Mesodermal cell (in vitro differentiated cells): ENCODE data around the gene MARCHF2.
A peak's percentile ranks its signal among the peaks of the same experiment; 100 is the strongest.
"Not testable (repeated sequence)": the region's sequence is repeated elsewhere in the genome, so short reads cannot be mapped to it uniquely, and the experiment has no call there.

Experiments
- H3K27ac ChIP-seq: 2 replicates; pipeline ENCODE4 v1.7.0; 2013; ENCODE audit warnings: mild to moderate bottlenecking, low read depth, low read length, moderate library complexity; ENCODE audit not compliant: severe bottlenecking
- H3K36me3 ChIP-seq: 2 replicates; pipeline ENCODE4 v1.7.1; 2013; ENCODE audit warnings: mild to moderate bottlenecking, low read length, moderate library complexity; ENCODE audit not compliant: control insufficient read depth, insufficient read depth
- H3K4me1 ChIP-seq: one replicate; pipeline ENCODE4 v1.7.1; 2013; ENCODE audit warnings: mild to moderate bottlenecking, low read length; ENCODE audit not compliant: insufficient read depth, control insufficient read depth, poor library complexity, severe bottlenecking
- H3K4me3 ChIP-seq: 2 replicates; pipeline ENCODE4 v1.7.0; 2013; ENCODE audit warnings: low read length, control low read depth, mild to moderate bottlenecking; ENCODE audit not compliant: insufficient read depth, poor library complexity, severe bottlenecking; ENCODE audit errors: extremely low read depth
- H3K9me3 ChIP-seq: 2 replicates; pipeline ENCODE4 v1.7.1; 2013; ENCODE audit warnings: mild to moderate bottlenecking, low read length, moderate library complexity; ENCODE audit not compliant: control insufficient read depth
- WGBS, 2 experiments: methylation state at CpG; one replicate each; pipeline ENCODE4 v1.1.5; 2013; ENCODE audit warnings: missing lambda C conversion rate in 2 of 2; ENCODE audit not compliant: insufficient coverage in 2 of 2; 5-methylcytosine and 5-hydroxymethylcytosine counted together

The MARCHF2 gene

GRCh38 chr19:8397271-8397670 lies 15.8 kb upstream of the MARCHF2 start:
- H3K27ac ChIP-seq, result no peak overlapping the region
- 83 to 92% methylated on average over 2 to 7 of the region's 7 CpGs for WGBS, 2 experiments
- no peaks in the 10 kb centered on the region for H3K9me3 ChIP-seq
- H3K36me3 ChIP-seq, result peaks cover 38% of the 10 kb centered on the region
- peaks cover 22% of the 10 kb centered on the region for H3K4me1 ChIP-seq
- no peak overlapping the region for H3K4me3 ChIP-seq

- no peaks in the 10 kb centered on the region for H3K9me3 ChIP-seq
- H3K27ac ChIP-seq, result no peak overlapping the region
- WGBS, 2 experiments, result 96 to 99% methylated on average over 8 to 9 of the region's 10 CpGs
- peaks cover 22% of the 10 kb centered on the region for H3K4me1 ChIP-seq
- H3K4me3 ChIP-seq, result no peak overlapping the region
- peaks cover 42% of the 10 kb centered on the region for H3K36me3 ChIP-seq
Measured at GRCh38 chr19:8397746-8398310, 15.3 kb upstream of the MARCHF2 start.

- H3K4me1 ChIP-seq, result peaks cover 22% of the 10 kb centered on the region
- H3K9me3 ChIP-seq, result no peaks in the 10 kb centered on the region
- 82 to 100% methylated on average over 7 of the region's 9 CpGs for WGBS, 2 experiments
- H3K36me3 ChIP-seq, result peaks cover 47% of the 10 kb centered on the region
- no peak overlapping the region for H3K4me3 ChIP-seq
- H3K27ac ChIP-seq, result no peak overlapping the region
Measured at GRCh38 chr19:8398311-8398771, 14.8 kb upstream of the MARCHF2 start.

- WGBS, 2 experiments, result 94 to 98% methylated on average over 32 to 34 of the region's 34 CpGs
- H3K9me3 ChIP-seq, result no peaks in the 10 kb centered on the region
- H3K36me3 ChIP-seq, result peaks cover 56% of the 10 kb centered on the region
- H3K27ac ChIP-seq, result no peak overlapping the region
- H3K4me1 ChIP-seq, result peaks cover 15% of the 10 kb centered on the region
- H3K4me3 ChIP-seq, result no peak overlapping the region
Measured at GRCh38 chr19:8399681-8400188, 13.4 kb upstream of the MARCHF2 start.

- peaks cover 62% of the 10 kb centered on the region for H3K36me3 ChIP-seq
- no peaks in the 10 kb centered on the region for H3K9me3 ChIP-seq
- no peak overlapping the region for H3K4me3 ChIP-seq
- H3K4me1 ChIP-seq, result peaks cover 8% of the 10 kb centered on the region
- H3K27ac ChIP-seq, result no peak overlapping the region
- WGBS, 2 experiments, result 94 to 95% methylated on average over 21 of the region's 21 CpGs
Measured at GRCh38 chr19:8401981-8402411, 11.1 kb upstream of the MARCHF2 start.

GRCh38 chr19:8403098-8403819 lies 9.8 kb upstream of the MARCHF2 start:
- WGBS, 2 experiments, result 93 to 97% methylated on average over 28 to 44 of the region's 44 CpGs
- Histone ChIP-seq H3K27ac (no peak overlapping the region), H3K4me1 (no peaks in the 10 kb centered on the region), H3K4me3 (no peak overlapping the region), H3K36me3 (peaks cover 56% of the 10 kb centered on the region), H3K9me3 (no peaks in the 10 kb centered on the region)

GRCh38 chr19:8403820-8404109 lies 9.3 kb upstream of the MARCHF2 start:
- H3K27ac ChIP-seq, result no peak overlapping the region
- no peaks in the 10 kb centered on the region for H3K4me1 ChIP-seq
- 88 to 91% methylated on average over 10 to 21 of the region's 24 CpGs for WGBS, 2 experiments
- H3K9me3 ChIP-seq, result no peaks in the 10 kb centered on the region
- peaks cover 53% of the 10 kb centered on the region for H3K36me3 ChIP-seq
- H3K4me3 ChIP-seq, result no peak overlapping the region

GRCh38 chr19:8404391-8405151 lies 8.5 kb upstream of the MARCHF2 start:
- no peak overlapping the region for H3K4me3 ChIP-seq
- H3K4me1 ChIP-seq, result no peaks in the 10 kb centered on the region
- H3K27ac ChIP-seq, result no peak overlapping the region
- no peaks in the 10 kb centered on the region for H3K9me3 ChIP-seq
- 92 to 95% methylated on average over 11 of the region's 18 CpGs for WGBS, 2 experiments
- H3K36me3 ChIP-seq, result peaks cover 50% of the 10 kb centered on the region

GRCh38 chr19:8410718-8411117 lies 2.4 kb upstream of the MARCHF2 start:
- WGBS, 2 experiments, result 89 to 91% methylated on average over 11 to 12 of the region's 13 CpGs
- H3K9me3 ChIP-seq, H3K4me3 ChIP-seq, H3K4me1 ChIP-seq, H3K36me3 ChIP-seq, H3K27ac ChIP-seq: not testable (repeated sequence)

- 60 to 100% methylated on average over 1 to 2 of the region's 3 CpGs for whole genome bisulfite sequencing, 2 experiments
- no peaks in the 10 kb centered on the region for H3K9me3 ChIP-seq
- peak overlapping the region; percentile 59 for H3K4me3 ChIP-seq
- no peak overlapping the region for H3K27ac ChIP-seq
- no peaks in the 10 kb centered on the region for H3K36me3 ChIP-seq
- H3K4me1 ChIP-seq, result peaks cover 8% of the 10 kb centered on the region
Measured at GRCh38 chr19:8413629-8413995, 507 bp downstream of the MARCHF2 start.
